Motor neuron (in vitro differentiated cells): ENCODE data around the gene MYRIP. TPM values are rescaled to one million over a fixed set of nuclear protein-coding genes. Genes with fewer than 3 reads are reported as not detected.

ENCODE experiments used
- ATAC-seq, 8 experiments: fragments of 200-7000 bp; cut with Tn5 transposase; replicated peaks in 6 of 8; 2 replicates each; pipeline ENCODE4 v1.8.0; 2021; ENCODE audit warnings: mild to moderate bottlenecking in 8 of 8, moderate library complexity in 8 of 8
- H3K27ac ChIP-seq, 2 donors: fragments of 250-450 bp; sonication (Bioruptor Pico); 2 replicates each; pipeline ENCODE4 v1.9.0; 2021; ENCODE audit warnings: antibody characterized with exemption in 2 of 2, mild to moderate bottlenecking in 2 of 2, moderate library complexity in 1 of 2
- H3K4me1 ChIP-seq, 2 donors: fragments of 250-450 bp; sonication (Bioruptor Pico); replicated peaks in 1 of 2; 2 replicates each; pipeline ENCODE4 v1.6.1; 2021; ENCODE audit warnings: antibody characterized with exemption in 2 of 2, mild to moderate bottlenecking in 2 of 2, moderate library complexity in 1 of 2
- H3K4me3 ChIP-seq, 5 donors: fragments of 250-450 bp; sonication (Bioruptor Pico); 2 replicates each; pipeline ENCODE4 v1.9.0; 2021; ENCODE audit warnings: antibody characterized with exemption in 5 of 5, mild to moderate bottlenecking in 5 of 5, moderate library complexity in 4 of 5
- WGBS, 10 experiments: fragments of 450-650 bp; shearing (Covaris generic); methylation state at CpG; one replicate each; pipeline ENCODE4 v1.0.0; 2022; 5-methylcytosine and 5-hydroxymethylcytosine counted together
- in situ Hi-C, 9 experiments: fragments of 400-800 bp; cut with MboI; loops; one replicate each; pipeline ENCODE4 v1.15.0; 2021; ENCODE audit warnings: low sequenced_read_pairs in 9 of 9, low pct_unique_long_range_greater_than_20kb in 2 of 9; ENCODE audit not compliant: unreplicated experiment in 9 of 9
- total RNA-seq, 8 experiments: library from RNA; unstranded; fragments of 300-600 nt; gene quantifications; 2 replicates each; pipeline versions ENCODE4 v1.2.3 to v1.2.4, GENCODE V29; 2022

The MYRIP gene
- total RNA-seq, 8 experiments from 2014 or later, result 1.5 to 10.1 (median 3.2) TPM

GRCh38 chr3:39970982-39971381 lies 161.6 kb downstream of the MYRIP start:
- no peaks in the 10 kb centered on the region for H3K4me1 ChIP-seq
- no peak overlapping the region for H3K4me3 ChIP-seq
- no peak overlapping the region for H3K27ac ChIP-seq
- in situ Hi-C loops, result no loop called here
- no peak for ATAC-seq
- 20 to 83% (median 53%) methylated on average over 1 to 2 of the region's 2 CpGs; no CpG with 5 or more reads in 1 of the 10 experiments for WGBS, 10 experiments

GRCh38 chr3:39971559-39972031 lies 162.2 kb downstream of the MYRIP start:
- no peaks in the 10 kb centered on the region for H3K4me1 ChIP-seq
- H3K4me3 ChIP-seq, result no peak overlapping the region
- 21 to 100% (median 77%) methylated on average over 2 to 3 of the region's 3 CpGs; no CpG with 5 or more reads in 1 of the 10 experiments for WGBS, 10 experiments
- ATAC-seq, result no peak
- in situ Hi-C loops, result no loop called here
- no peak overlapping the region for H3K27ac ChIP-seq

- ATAC-seq, result no peak
These were observed 163.1 kb downstream of the MYRIP start for GRCh38 chr3:39972508-39972907.

GRCh38 chr3:39977058-39977794 lies 167.8 kb downstream of the MYRIP start:
- H3K4me1 ChIP-seq, result no peaks in the 10 kb centered on the region
- no peak overlapping the region for H3K27ac ChIP-seq
- no peak for ATAC-seq
- in situ Hi-C loops, result loop anchor here in 1 of 9 experiments (25.0 kb wide), 2 partner anchors 265 to 440 kb away; no protein-coding TSS in a partner anchor
- H3K4me3 ChIP-seq, result no peak overlapping the region
- WGBS, 10 experiments, result 0 to 96% (median 81%) methylated on average over 1 to 6 of the region's 6 CpGs

More at GRCh38 chr3:39972508-39972907, 163.1 kb downstream of the MYRIP start:
- no peak overlapping the region for H3K27ac ChIP-seq
- WGBS, 10 experiments, result 0 to 100% (median 57%) methylated on average over 1 to 5 of the region's 5 CpGs; no CpG with 5 or more reads in 1 of the 10 experiments
- in situ Hi-C loops, result no loop called here
- H3K4me3 ChIP-seq, result no peak overlapping the region
- no peaks in the 10 kb centered on the region for H3K4me1 ChIP-seq

GRCh38 chr3:39978308-39978707 lies 168.9 kb downstream of the MYRIP start:
- no peak overlapping the region for H3K4me3 ChIP-seq
- WGBS, 10 experiments, result 0 to 100% (median 64%) methylated on average over 1 to 3 of the region's 3 CpGs; no CpG with 5 or more reads in 2 of the 10 experiments
- ATAC-seq, result peak in 1 of 8 experiments; percentile 53
- no peak overlapping the region for H3K27ac ChIP-seq
- in situ Hi-C loops, result loop anchor here in 1 of 9 experiments (25.0 kb wide), 2 partner anchors 266 to 441 kb away; no protein-coding TSS in a partner anchor
- no peaks in the 10 kb centered on the region for H3K4me1 ChIP-seq

GRCh38 chr3:39980058-39980457 lies 170.6 kb downstream of the MYRIP start:
- in situ Hi-C loops, result loop anchor here in 1 of 9 experiments (25.0 kb wide), 2 partner anchors 268 to 443 kb away; no protein-coding TSS in a partner anchor
- no peak overlapping the region for H3K27ac ChIP-seq
- ATAC-seq, result peak in 2 of 8 experiments; percentile 26 to 77
- no peak overlapping the region for H3K4me3 ChIP-seq
- 27 to 78% (median 58%) methylated on average over 3 to 4 of the region's 4 CpGs; no CpG with 5 or more reads in 4 of the 10 experiments for WGBS, 10 experiments
- no peaks in the 10 kb centered on the region for H3K4me1 ChIP-seq

- H3K4me3 ChIP-seq, result no peak overlapping the region
- 25 to 72% (median 63%) methylated on average over 1 to 3 of the region's 3 CpGs for WGBS, 10 experiments
- in situ Hi-C loops, result loop anchor here in 1 of 9 experiments (25.0 kb wide), 2 partner anchors 268 to 443 kb away; no protein-coding TSS in a partner anchor
- H3K27ac ChIP-seq, result no peak overlapping the region
- H3K4me1 ChIP-seq, result no peaks in the 10 kb centered on the region
- no peak for ATAC-seq
These were observed 171.4 kb downstream of the MYRIP start for GRCh38 chr3:39980781-39981180.

GRCh38 chr3:39981547-39982184 lies 172.3 kb downstream of the MYRIP start:
- ATAC-seq, result no peak
- WGBS, 10 experiments, result 33 to 100% (median 100%) methylated on average over 1 of the region's 1 CpG; no CpG with 5 or more reads in 3 of the 10 experiments
- Histone ChIP-seq H3K27ac (no peak overlapping the region), H3K4me3 (no peak overlapping the region), H3K4me1 (no peaks in the 10 kb centered on the region)
- in situ Hi-C loops, result loop anchor here in 1 of 9 experiments (25.0 kb wide), 2 partner anchors 269 to 444 kb away; no protein-coding TSS in a partner anchor

- no peaks in the 10 kb centered on the region for H3K4me1 ChIP-seq
- no peak for ATAC-seq
- in situ Hi-C loops, result loop anchor here in 1 of 9 experiments (25.0 kb wide), 2 partner anchors 271 to 446 kb away; no protein-coding TSS in a partner anchor
- WGBS, 10 experiments, result 10 to 100% (median 84%) methylated on average over 2 to 7 of the region's 7 CpGs
- no peak overlapping the region for H3K4me3 ChIP-seq
- no peak overlapping the region for H3K27ac ChIP-seq
These were observed 173.4 kb downstream of the MYRIP start for GRCh38 chr3:39982665-39983357.

- Histone ChIP-seq H3K4me3 (no peak overlapping the region), H3K27ac (no peak overlapping the region), H3K4me1 (no peaks in the 10 kb centered on the region)
- in situ Hi-C loops, result loop anchor here in 1 of 9 experiments (25.0 kb wide), 2 partner anchors 277 to 452 kb away; no protein-coding TSS in a partner anchor
- ATAC-seq, result no peak
- 0 to 84% (median 10%) methylated on average over 1 to 2 of the region's 3 CpGs; no CpG with 5 or more reads in 6 of the 10 experiments for WGBS, 10 experiments
These were observed 180.3 kb downstream of the MYRIP start for GRCh38 chr3:39989746-39990145.

GRCh38 chr3:39990532-39990931 lies 181.1 kb downstream of the MYRIP start:
- WGBS, 10 experiments, result 0 to 90% (median 8%) methylated on average over 1 of the region's 1 CpG; no CpG with 5 or more reads in 4 of the 10 experiments

GRCh38 chr3:40008796-40009195 lies 199.4 kb downstream of the MYRIP start:
- ATAC-seq, result peak in 1 of 8 experiments; percentile 25
- 44 to 89% (median 64%) methylated on average over 1 to 3 of the region's 3 CpGs; no CpG with 5 or more reads in 6 of the 10 experiments for WGBS, 10 experiments

More at GRCh38 chr3:39990532-39990931, 181.1 kb downstream of the MYRIP start:
- no peak overlapping the region for H3K4me3 ChIP-seq
- peak in 3 of 8 experiments; percentile 21 to 42 (median 24) for ATAC-seq
- in situ Hi-C loops, result loop anchor here in 1 of 9 experiments (25.0 kb wide), 2 partner anchors 278 to 453 kb away; no protein-coding TSS in a partner anchor
- no peak overlapping the region for H3K27ac ChIP-seq
- no peaks in the 10 kb centered on the region for H3K4me1 ChIP-seq

More at GRCh38 chr3:40008796-40009195, 199.4 kb downstream of the MYRIP start:
- in situ Hi-C loops, result no loop called here
- H3K4me3 ChIP-seq, result no peak overlapping the region
- H3K4me1 ChIP-seq, result no peaks in the 10 kb centered on the region
- no peak overlapping the region for H3K27ac ChIP-seq
